ENCODE results near the gene CPAMD8. TPM values are rescaled to one million over a fixed set of nuclear protein-coding genes. Genes with fewer than 3 reads are reported as not detected.

CPAMD8 gene
- total and polyA plus RNA-seq, 10 of the 15 experiments (the other 5 are each of a cell fraction or from before 2014, with no cell fraction given), result 0.12 to 0.97 (median 0.25) TPM; not detected in 3

DNA sequence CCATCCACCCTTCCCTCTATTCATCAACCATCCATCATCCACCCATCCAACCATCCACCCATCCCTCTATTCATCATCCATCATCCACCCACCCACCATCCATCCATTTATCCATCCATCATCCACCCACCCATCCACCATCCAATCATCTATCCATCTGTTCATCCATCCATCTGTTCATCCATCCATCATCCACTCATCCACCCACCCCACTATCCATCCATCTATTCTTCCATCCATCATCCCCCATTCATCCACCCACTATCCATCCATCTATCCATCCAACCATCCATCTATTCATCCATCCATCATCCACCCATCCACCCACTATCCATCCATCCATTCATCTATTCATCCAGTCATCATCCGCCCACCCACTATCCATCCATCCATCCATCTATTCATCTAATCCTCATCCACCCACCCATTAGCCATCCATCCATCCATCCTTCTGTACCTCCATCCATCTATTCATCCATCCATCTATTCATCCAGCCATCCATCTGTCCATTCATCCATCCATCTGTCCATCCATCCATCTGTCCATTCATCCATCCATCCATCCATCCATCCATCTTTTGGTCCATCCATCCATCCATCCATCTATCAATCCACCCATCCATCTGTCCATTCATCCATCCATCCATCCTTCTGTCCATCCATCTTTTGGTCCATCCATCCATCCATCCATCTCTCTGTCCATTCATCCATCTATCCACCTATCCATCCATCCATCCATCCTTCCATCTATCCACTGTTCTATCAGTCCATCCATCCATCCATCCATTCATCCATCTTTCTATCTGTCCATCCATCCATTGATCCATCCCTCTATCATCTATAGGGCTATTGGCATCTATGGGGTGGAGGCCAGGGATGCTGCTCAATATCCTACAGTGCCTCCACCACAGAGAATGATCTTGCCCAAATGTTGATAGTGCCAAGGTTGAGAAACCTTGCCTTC lies 47.5 kb downstream of the CPAMD8 start:
- WGBS (ENCODE audit: insufficient coverage, insufficient replicate concordance, low lambda C conversion rate, missing lambda C conversion rate), result 4% methylated on average over 1 of the region's 1 CpG
- Histone ChIP-seq H3K9me3 (replicated peaks; ENCODE audit: control insufficient read depth, insufficient read depth, low read length) (no peaks in the 10 kb centered on the region), H3K36me3 (ENCODE audit: control insufficient read depth in 2 of 2, insufficient read depth in 2 of 2, low read length in 1 of 2) (no peaks in the 10 kb centered on the region), H2AFZ (ENCODE audit: control insufficient read depth, low read depth, low read length) (no peak overlapping the region), H3K4me3 (no peak overlapping the region), H3K9ac (ENCODE audit: control insufficient read depth, insufficient read depth, low read length) (no peak overlapping the region), H3K4me1 (ENCODE audit: control insufficient read depth, insufficient read depth, low read length) (no peaks in the 10 kb centered on the region), H4K20me1 (ENCODE audit: control insufficient read depth, insufficient read depth) (no peaks in the 10 kb centered on the region), H3K27ac (ENCODE audit: control insufficient read depth, insufficient read depth) (no peak overlapping the region), H3K79me2 (ENCODE audit: control insufficient read depth, insufficient read depth, low read length) (no peaks in the 10 kb centered on the region), H3K27me3 (replicated peaks in 1 of 2; ENCODE audit: control insufficient read depth in 2 of 2, insufficient read depth in 2 of 2, low read length in 1 of 2) (no peaks in the 10 kb centered on the region), H3K4me2 (ENCODE audit: control insufficient read depth, insufficient read depth) (no peak overlapping the region)
- no peak for TF ChIP-seq CHD2 (IDR thresholded peaks at IDR 0.05; ENCODE audit: borderline replicate concordance, low read depth, low read length)
- TF ChIP-seq ETV6 (conservative IDR thresholded peaks at IDR 0.05 in 1 of 2, IDR thresholded peaks at IDR 0.05 in 1 of 2; ENCODE audit: borderline replicate concordance in 1 of 2, low read depth in 1 of 2), result no peak
- no peak for TF ChIP-seq BACH1 (IDR thresholded peaks at IDR 0.05; ENCODE audit: borderline replicate concordance)
- TF ChIP-seq SMARCA5 (IDR thresholded peaks at IDR 0.05), result no peak
- no peak for TF ChIP-seq RFX5 (IDR thresholded peaks at IDR 0.05; ENCODE audit: low read depth, low read length)
- TF ChIP-seq MTA2 (IDR thresholded peaks at IDR 0.05; ENCODE audit: low read depth), result no peak
- no peak for TF ChIP-seq PAX5 (IDR thresholded peaks at IDR 0.05; ENCODE audit: borderline replicate concordance, low read depth, low read length)
- TF ChIP-seq STAT3 (IDR thresholded peaks at IDR 0.05; ENCODE audit: low read depth, low read length), result no peak
- no peak for TF ChIP-seq HDAC2 (IDR thresholded peaks at IDR 0.05)
- TF ChIP-seq CREB1 (IDR thresholded peaks at IDR 0.05; ENCODE audit: low read depth), result no peak
- no peak for TF ChIP-seq E2F8 (IDR thresholded peaks at IDR 0.05; ENCODE audit: low read depth, partially characterized antibody)
- no peak for TF ChIP-seq NR2C1 (IDR thresholded peaks at IDR 0.05)
- TF ChIP-seq BCL11A (IDR thresholded peaks at IDR 0.05; ENCODE audit: low read depth, low read length), result no peak
- no peak for TF ChIP-seq NFXL1 (IDR thresholded peaks at IDR 0.05; ENCODE audit: borderline replicate concordance)
- no peak for TF ChIP-seq SREBF2 (IDR thresholded peaks at IDR 0.05; ENCODE audit: low read length)
- no peak for TF ChIP-seq MAX (IDR thresholded peaks at IDR 0.05; ENCODE audit: low read depth, low read length)
- TF ChIP-seq KDM1A (IDR thresholded peaks at IDR 0.05; ENCODE audit: borderline replicate concordance), result no peak
- TF ChIP-seq, protein P1, sequence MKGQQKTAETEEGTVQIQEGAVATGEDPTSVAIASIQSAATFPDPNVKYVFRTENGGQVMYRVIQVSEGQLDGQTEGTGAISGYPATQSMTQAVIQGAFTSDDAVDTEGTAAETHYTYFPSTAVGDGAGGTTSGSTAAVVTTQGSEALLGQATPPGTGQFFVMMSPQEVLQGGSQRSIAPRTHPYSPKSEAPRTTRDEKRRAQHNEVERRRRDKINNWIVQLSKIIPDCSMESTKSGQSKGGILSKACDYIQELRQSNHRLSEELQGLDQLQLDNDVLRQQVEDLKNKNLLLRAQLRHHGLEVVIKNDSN (IDR thresholded peaks at IDR 0.05; ENCODE audit: borderline replicate concordance, extremely low read length, insufficient read depth, low read depth, low read length), result no peak
- TF ChIP-seq HDGF (IDR thresholded peaks at IDR 0.05), result no peak
- ChIA-PET POLR2A (no interaction called here), CTCF (no interaction called here), RAD21 (ENCODE audit: unreplicated experiment) (no interaction called here), SMC1A (ENCODE audit: uncharacterized antibody, unreplicated experiment) (no interaction called here)
- in situ Hi-C loops (cut with MboI) (no loop called here), intact Hi-C loops (cut with micrococcal nuclease; ENCODE audit: unreplicated experiment) (no loop called here)
- BruUV-seq (replicated peaks), result no TSS peak
- DNase-seq (ENCODE audit: low read depth, low spot score) (no peak), ATAC-seq (no peak), FAIRE-seq (no peak)

Measured in GM12878 (cell line).